Bronchial epithelial cell (primary cell): Measurements from ENCODE around the gene PPP4R2. TPM values are rescaled to one million over a fixed set of nuclear protein-coding genes. Genes with fewer than 3 reads are reported as not detected.

Source experiments
- DNase-seq: peaks from one replicate; pipeline ENCODE4 v3.0.0-alpha.2; 2010; ENCODE audit warnings: low read depth
- FAIRE-seq: peaks from 2 replicates; lab custom pipeline; 2011; peaks lifted over from hg19 to GRCh38; lab: Jason Lieb, UNC
- H3K27me3 ChIP-seq: 2 replicates; pipeline ENCODE4 v1.5.1; 2011; ENCODE audit warnings: low read length; ENCODE audit not compliant: control insufficient read depth, insufficient read depth
- H3K36me3 ChIP-seq: 2 replicates; pipeline ENCODE4 v1.5.1; 2011; ENCODE audit warnings: low read length; ENCODE audit not compliant: control insufficient read depth, insufficient read depth
- H3K4me3 ChIP-seq: 2 replicates; pipeline ENCODE4 v1.5.1; 2011; ENCODE audit warnings: mild to moderate bottlenecking, low read depth, low read length, control low read depth
- CTCF ChIP-seq: IDR thresholded peaks from 2 replicates; pipeline ENCODE4 v1.5.1; 2011; ENCODE audit warnings: mild to moderate bottlenecking, moderate library complexity, low read length, control low read depth, inconsistent platforms; ENCODE audit not compliant: insufficient read depth, severe bottlenecking
- total RNA-seq: library from RNA; depleted of rRNA; stranded (reverse); fragments of >200 nt; gene quantifications from 2 replicates; pipeline ENCODE4 v1.2.1, GENCODE V29; 2014

Gene PPP4R2
- total RNA-seq, 1 donor from 2014 or later = 82.1 TPM

- no peak overlapping the region for H3K4me3 ChIP-seq
- no peaks in the 10 kb centered on the region for H3K36me3 ChIP-seq
- DNase-seq (no peak), FAIRE-seq (peak; percentile 100)
- no peaks in the 10 kb centered on the region for H3K27me3 ChIP-seq
- TF ChIP-seq CTCF = no peak
Measured at GRCh38 chr3:73110530-73110929, 113.9 kb downstream of the PPP4R2 start.

GRCh38 chr3:73114711-73115110 is 118.1 kb downstream of the PPP4R2 start:
- FAIRE-seq = no peak
- Histone ChIP-seq H3K36me3 (no peaks in the 10 kb centered on the region), H3K4me3 (no peak overlapping the region), H3K27me3 (no peaks in the 10 kb centered on the region)
- no peak for TF ChIP-seq CTCF
- DNase-seq = no peak

GRCh38 chr3:73115806-73116205 is 119.2 kb downstream of the PPP4R2 start:
- TF ChIP-seq CTCF = no peak
- Histone ChIP-seq H3K4me3 (no peak overlapping the region), H3K27me3 (no peaks in the 10 kb centered on the region), H3K36me3 (no peaks in the 10 kb centered on the region)
- DNase-seq (no peak), FAIRE-seq (no peak)

Other genes with a start within 250 kb of the PPP4R2 start
- 14.6 and 17.6 TPM in 2 replicates for gene SHQ1, start 148.4 kb upstream of the PPP4R2 start, total RNA-seq
- gene GXYLT2, start 108.8 kb upstream of the PPP4R2 start, total RNA-seq = 0.79 and 0.90 TPM in 2 replicates
- gene EBLN2, start 64.8 kb downstream of the PPP4R2 start, total RNA-seq = 5.3 and 5.6 TPM in 2 replicates